ENCODE data around the gene SNAP47.
A peak's percentile ranks its signal among the peaks of the same experiment; 100 is the strongest.

SNAP47 gene

DNA sequence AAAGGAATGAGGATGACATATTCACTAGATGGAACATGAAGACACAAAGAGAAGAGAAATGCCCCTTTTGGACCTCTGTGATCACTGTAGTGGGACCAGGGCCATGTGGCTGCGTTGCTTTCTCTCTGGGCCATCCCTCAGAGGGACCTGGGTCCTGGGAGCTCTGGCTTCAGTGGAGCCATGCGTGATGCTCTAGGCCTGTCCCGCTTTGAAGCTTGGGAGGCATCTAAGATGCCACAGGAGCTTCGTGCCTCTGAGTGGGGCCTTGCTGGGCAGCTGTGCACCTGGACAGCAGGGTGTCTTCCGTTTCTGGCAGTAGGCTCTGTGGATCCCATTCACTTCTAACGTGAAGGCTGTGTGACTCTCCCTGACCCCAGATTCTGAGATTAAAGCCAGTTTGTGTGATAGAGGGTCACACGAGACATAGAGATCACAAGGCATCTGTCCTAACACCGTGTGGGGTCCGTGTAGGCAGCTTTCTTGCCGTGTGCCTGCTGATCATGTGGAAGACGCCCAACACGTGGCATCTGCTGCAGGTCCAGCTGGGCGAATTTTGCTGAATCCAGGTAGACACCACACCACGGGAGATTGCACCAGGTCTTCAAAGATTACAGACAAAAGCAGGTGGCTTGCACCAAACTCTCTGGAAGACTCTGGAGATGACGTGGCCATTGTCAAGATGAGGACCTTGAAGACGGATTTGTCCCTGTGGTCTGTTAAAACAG lies 63.0 kb downstream of the SNAP47 start:
- DNase-seq (ENCODE audit: low read depth), result no peak

DNA sequence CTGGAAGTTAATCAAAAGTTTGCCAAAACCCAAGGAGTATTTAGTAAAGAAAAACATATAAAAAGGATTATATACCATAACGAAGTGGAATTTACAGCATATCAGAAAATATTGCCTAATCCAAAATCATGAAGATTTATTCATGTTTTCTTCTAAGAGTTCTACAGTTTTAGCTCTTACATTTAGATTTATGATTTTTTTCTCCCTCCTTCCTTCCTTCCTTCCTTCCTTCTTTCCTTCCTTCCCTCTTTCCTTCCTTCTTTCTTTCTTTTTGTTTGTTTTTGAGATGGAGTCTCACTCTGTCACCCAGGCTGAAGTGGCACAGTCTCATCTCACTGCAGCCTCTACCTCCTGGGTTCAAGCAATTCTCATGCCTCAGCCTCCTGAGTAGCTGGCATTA lies 64.5 kb downstream of the SNAP47 start:
- DNase-seq (ENCODE audit: low read depth), result no peak

DNA sequence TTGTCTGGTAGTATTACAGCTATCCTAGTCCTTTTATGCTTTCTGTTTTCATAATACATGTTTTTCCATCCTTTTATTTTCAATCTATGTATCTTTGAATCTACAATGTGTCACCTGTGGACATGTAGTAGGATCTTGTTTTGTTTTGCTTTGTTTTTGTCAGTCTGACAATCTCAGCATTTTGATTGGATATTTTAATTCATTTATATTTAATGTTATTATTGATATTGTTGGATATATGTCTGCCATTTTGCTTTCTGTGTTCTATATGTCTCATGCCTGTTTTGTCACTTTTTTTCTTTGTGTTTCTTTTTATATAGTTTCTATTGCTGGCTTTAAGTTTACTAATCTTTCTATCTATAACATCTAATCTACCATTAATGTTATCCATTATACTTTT lies 68.7 kb downstream of the SNAP47 start:
- DNase-seq (ENCODE audit: low read depth), result no peak

DNA sequence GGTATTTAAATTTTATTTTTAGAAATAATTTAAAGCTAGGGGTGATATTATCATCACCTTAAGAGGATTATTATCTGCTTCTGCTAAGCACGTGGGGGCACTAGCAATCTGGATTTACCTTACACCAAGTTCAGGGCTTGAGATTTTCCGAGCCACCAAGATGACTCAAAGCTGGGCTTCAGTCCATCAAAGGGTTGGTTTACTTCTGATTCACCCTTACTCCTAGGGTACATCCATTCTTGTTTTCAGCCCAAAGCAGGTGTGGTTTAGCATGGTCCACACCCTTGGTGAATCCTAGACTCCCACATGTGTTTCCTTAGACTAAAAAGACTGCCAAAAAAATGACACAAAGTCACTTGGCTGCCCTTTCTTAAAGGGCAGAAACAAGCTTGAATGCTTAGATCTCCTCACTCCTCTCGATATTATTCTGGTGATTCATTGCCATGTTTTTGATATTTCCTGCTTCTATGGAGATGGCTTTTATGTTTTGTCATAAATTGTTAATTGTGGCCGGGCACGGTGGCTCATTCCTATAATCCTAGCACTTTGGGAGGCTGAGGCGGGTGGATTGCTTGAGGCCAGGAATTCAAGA lies 70.5 kb downstream of the SNAP47 start:
- DNase-seq (ENCODE audit: low read depth), result peak; percentile 62

- DNase-seq (ENCODE audit: low read depth), result no peak
Observed at GRCh38 chr1:227808566-227808965, 73.3 kb downstream of the SNAP47 start.

DNA sequence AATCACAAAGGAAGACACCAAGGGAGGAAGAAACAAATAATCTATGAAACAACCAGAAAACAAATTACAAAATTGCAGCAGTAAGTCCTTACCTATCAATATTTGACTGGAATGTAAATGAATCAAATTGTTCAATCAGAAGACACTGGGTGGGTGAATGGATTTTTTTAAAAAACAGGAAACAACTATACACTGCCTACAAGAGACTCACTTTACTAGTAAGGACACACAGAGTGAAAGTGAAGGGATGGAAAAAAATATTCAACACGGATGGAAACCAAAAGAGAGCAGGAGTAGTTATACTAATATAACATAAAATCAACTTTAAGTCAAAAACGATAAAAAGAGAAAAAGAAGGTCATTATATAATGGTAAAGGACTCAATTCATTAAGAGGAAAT lies 73.8 kb downstream of the SNAP47 start:
- DNase-seq (ENCODE audit: low read depth), result no peak

DNA sequence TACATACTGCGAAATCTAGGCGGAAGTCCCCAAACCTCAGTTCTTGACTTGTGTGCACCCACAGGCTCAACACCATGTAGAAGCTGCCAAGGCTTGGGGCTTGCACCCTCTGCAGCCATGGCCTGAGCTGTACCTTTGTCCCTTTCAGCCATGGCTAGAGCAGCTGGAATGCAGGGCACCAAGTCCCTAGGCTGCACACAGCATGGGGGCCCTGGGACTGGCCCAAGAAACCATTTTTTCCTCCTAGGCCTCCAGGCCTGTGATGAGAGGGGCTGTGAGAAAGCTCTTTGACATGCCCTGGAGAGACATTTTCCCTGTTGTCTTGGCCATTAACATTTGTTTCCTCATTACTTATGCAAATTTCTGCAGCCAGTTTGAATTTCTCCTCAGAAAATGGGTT lies 78.7 kb downstream of the SNAP47 start:
- no peak for DNase-seq (ENCODE audit: low read depth)

- DNase-seq (ENCODE audit: low read depth), result no peak
Observed at GRCh38 chr1:227815468-227816409, 80.5 kb downstream of the SNAP47 start, which contains the start of gene PRSS38. PRSS38 (plus strand) TSS chr1:227815675; CDS start chr1:227815717, 42 bp downstream.

DNA sequence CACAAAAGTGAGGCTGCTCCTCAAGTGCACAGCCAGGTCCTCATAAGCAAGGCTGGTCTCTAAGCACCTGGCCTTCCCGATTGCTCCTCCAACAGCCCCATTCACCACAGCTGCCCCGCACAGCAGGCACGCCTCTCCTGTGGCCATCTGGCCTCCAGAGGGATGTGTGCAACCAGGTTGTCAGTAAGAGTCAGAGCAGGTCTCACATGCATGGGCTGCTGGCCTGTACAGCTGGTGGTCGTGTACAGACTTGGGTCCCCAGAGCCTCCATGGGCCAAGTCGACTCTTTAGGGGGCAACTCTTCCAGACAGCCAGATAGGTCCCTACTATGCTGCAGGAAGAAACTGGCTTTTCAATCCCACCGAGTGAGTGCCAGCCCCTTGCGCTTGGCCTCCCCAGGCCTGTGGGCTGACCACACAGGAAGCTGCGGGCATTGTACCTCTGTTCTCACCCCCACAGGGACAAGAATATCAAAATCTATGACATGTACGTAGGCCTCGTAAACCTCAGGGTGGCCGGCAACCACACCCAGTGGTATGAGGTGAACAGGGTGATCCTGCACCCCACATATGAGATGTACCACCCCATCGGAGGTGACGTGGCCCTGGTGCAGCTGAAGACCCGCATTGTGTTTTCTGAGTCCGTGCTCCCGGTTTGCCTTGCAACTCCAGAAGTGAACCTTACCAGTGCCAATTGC lies 81.7 kb downstream of the SNAP47 start:
- no peak for DNase-seq (ENCODE audit: low read depth)

- DNase-seq (ENCODE audit: low read depth), result no peak
Observed at GRCh38 chr1:227823537-227823936, 88.3 kb downstream of the SNAP47 start.

GRCh38 chr1:227824204-227824603 lies 89.0 kb downstream of the SNAP47 start:
- no peak for DNase-seq (ENCODE audit: low read depth)

GRCh38 chr1:227828786-227829185 lies 93.6 kb downstream of the SNAP47 start:
- DNase-seq (ENCODE audit: low read depth), result no peak
